HG03457 (cell line): Measurements from ENCODE around the gene USP47.

Experiments used
- ATAC-seq: cut with Tn5 transposase; IDR thresholded peaks from one replicate; pipeline ENCODE4 v1.9.1; 2021; ENCODE audit warnings: moderate number of reproducible peaks; ENCODE audit not compliant: unreplicated experiment

USP47 gene

GRCh38 chr11:11937433-11937832 lies 95.7 kb downstream of the USP47 start:
- no peak for ATAC-seq

- ATAC-seq = no peak
Measured at GRCh38 chr11:11937957-11938356, 96.2 kb downstream of the USP47 start.

GRCh38 chr11:11940551-11940950 lies 98.8 kb downstream of the USP47 start:
- no peak for ATAC-seq

GRCh38 chr11:11942668-11943067 lies 100.9 kb downstream of the USP47 start:
- ATAC-seq = no peak

GRCh38 chr11:11944444-11944843 lies 102.7 kb downstream of the USP47 start:
- no peak for ATAC-seq

GRCh38 chr11:11946180-11946579 lies 104.4 kb downstream of the USP47 start:
- no peak for ATAC-seq

- ATAC-seq = no peak
Measured at GRCh38 chr11:11946878-11947277, 105.1 kb downstream of the USP47 start.

GRCh38 chr11:11947825-11948224 lies 106.1 kb downstream of the USP47 start:
- no peak for ATAC-seq

GRCh38 chr11:11948242-11948947 lies 106.6 kb downstream of the USP47 start:
- no peak for ATAC-seq

- ATAC-seq = no peak
Measured at GRCh38 chr11:11949482-11949881, 107.7 kb downstream of the USP47 start.

- no peak for ATAC-seq
Measured at GRCh38 chr11:11952036-11952435, 110.3 kb downstream of the USP47 start.

- ATAC-seq = no peak
Measured at GRCh38 chr11:11956006-11956405, 114.2 kb downstream of the USP47 start.

- no peak for ATAC-seq
Measured at GRCh38 chr11:11958403-11959231, 116.8 kb downstream of the USP47 start.

- ATAC-seq = no peak
Measured at GRCh38 chr11:11959601-11960000, 117.8 kb downstream of the USP47 start.

- ATAC-seq = no peak
Measured at GRCh38 chr11:11960687-11961086, 118.9 kb downstream of the USP47 start.

- no peak for ATAC-seq
Measured at GRCh38 chr11:11961399-11962028, 119.7 kb downstream of the USP47 start.

- no peak for ATAC-seq
Measured at GRCh38 chr11:11963067-11963466, 121.3 kb downstream of the USP47 start.

GRCh38 chr11:11963842-11964773 lies 122.3 kb downstream of the USP47 start:
- ATAC-seq = no peak

GRCh38 chr11:11964774-11965150 lies 123.0 kb downstream of the USP47 start:
- no peak for ATAC-seq

- no peak for ATAC-seq
Measured at GRCh38 chr11:11965192-11965591, 123.4 kb downstream of the USP47 start.
